ENCODE measurements around the gene EFHD2.

- TF ChIP-seq EZH2phosphoT487 (conservative IDR thresholded peaks at IDR 0.05; ENCODE audit: low read length) = no peak
- TF ChIP-seq CTCF (IDR thresholded peaks at IDR 0.05; ENCODE audit: insufficient read depth, low read length, poor library complexity, severe bottlenecking) = no peak
Measured at GRCh38 chr1:15441247-15441646, 31.6 kb downstream of the EFHD2 start.
